Stimulated activated naive CD8-positive, alpha-beta T cell treated with anti-CD3 and anti-CD28 coated beads, Interleukin-15, Interleukin-2, amounts not matched to agents 100 ng/mL and 50 ng/mL, for 24 hours (primary cell): ENCODE data around the gene NSD2.
A peak's percentile ranks its signal among the peaks of the same experiment; 100 is the strongest.

Source experiments
- H3K27ac Mint-ChIP-seq: one replicate; pipeline ENCODE4 v1.8.0; 2021; ENCODE audit warnings: mild to moderate bottlenecking, mixed read lengths
- H3K27me3 Mint-ChIP-seq: one replicate; pipeline ENCODE4 v1.8.0; 2021; ENCODE audit warnings: mixed read lengths
- H3K36me3 Mint-ChIP-seq: one replicate; pipeline ENCODE4 v1.8.0; 2021; ENCODE audit warnings: low read depth, mixed read lengths
- H3K4me1 Mint-ChIP-seq: one replicate; pipeline ENCODE4 v1.8.0; 2021; ENCODE audit warnings: low read depth, mixed read lengths
- H3K4me3 Mint-ChIP-seq: one replicate; pipeline ENCODE4 v1.8.0; 2021; ENCODE audit warnings: mild to moderate bottlenecking, mixed read lengths
- H3K9me3 Mint-ChIP-seq: one replicate; pipeline ENCODE4 v1.8.0; 2021; ENCODE audit warnings: mixed read lengths

Gene NSD2

DNA sequence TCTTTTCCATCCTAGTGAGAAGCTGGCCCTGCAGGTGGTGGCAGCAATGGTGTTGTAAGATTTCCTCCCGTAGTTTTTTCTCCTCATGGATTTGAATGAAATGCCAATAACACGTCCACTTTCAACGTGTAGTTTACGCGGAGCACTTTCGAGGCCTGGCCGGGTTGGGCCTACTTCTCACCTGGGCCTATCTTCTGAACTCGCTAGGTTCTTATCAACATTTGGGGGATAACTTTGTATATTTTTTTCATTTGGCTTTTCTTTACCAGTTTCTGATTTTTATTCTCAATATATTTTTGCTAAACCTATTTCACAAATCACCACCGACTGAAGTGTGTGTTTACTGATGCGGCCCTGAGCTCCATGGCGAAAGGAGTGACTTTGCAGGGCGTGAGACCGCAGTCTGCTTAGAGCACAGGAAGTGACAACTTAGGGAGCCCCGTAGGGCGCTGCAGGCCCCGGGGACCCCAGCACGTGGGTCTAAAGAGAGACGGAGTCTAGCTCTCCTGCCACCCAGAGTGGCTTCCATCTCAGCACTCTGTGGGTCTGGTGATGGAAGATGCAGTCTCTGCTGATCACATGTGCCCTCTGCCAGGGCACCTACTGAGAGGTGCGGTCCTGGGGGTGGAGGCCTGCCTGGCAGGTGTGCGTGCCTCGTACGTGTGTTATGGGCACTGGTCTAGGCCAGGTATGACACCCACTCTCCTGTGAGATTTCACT lies 108.4 kb downstream of the NSD2 start:
- H3K4me3 Mint-ChIP-seq: no peak overlapping the region
- no peaks in the 10 kb centered on the region for H3K9me3 Mint-ChIP-seq
- peak overlapping the region; percentile 71 for H3K27ac Mint-ChIP-seq
- no peaks in the 10 kb centered on the region for H3K27me3 Mint-ChIP-seq
- peaks cover 69% of the 10 kb centered on the region for H3K36me3 Mint-ChIP-seq
- H3K4me1 Mint-ChIP-seq: no peaks in the 10 kb centered on the region

DNA sequence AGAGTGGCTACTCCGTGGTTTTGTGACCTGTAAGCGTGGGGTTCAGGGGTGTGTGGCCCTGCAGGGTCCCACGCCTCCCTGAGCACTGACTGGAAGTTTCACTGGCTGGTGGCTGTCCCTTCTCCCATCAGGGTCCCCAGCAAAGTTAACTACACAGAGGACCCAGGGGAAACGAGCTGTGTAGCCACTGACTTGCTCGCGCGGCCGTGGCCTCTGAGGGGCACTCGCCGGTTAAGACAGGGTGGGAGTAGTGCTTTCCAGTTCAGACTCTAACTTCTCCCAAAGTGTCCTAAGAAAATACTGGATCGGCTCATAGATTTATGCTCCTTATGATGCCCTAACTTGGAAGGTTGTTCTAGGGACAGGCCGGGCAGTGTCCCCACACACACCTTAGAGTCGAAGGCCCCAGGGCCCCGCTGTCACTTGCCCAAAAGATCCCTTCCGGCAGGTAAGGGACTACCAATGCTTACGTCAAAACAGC lies 109.4 kb downstream of the NSD2 start:
- H3K9me3 Mint-ChIP-seq: no peaks in the 10 kb centered on the region
- H3K27me3 Mint-ChIP-seq: no peaks in the 10 kb centered on the region
- H3K36me3 Mint-ChIP-seq: peaks cover 60% of the 10 kb centered on the region
- H3K4me1 Mint-ChIP-seq: no peaks in the 10 kb centered on the region
- no peak overlapping the region for H3K27ac Mint-ChIP-seq
- no peak overlapping the region for H3K4me3 Mint-ChIP-seq

GRCh38 chr4:1981251-1982058 lies 110.3 kb downstream of the NSD2 start:
- no peaks in the 10 kb centered on the region for H3K9me3 Mint-ChIP-seq
- no peaks in the 10 kb centered on the region for H3K4me1 Mint-ChIP-seq
- no peaks in the 10 kb centered on the region for H3K27me3 Mint-ChIP-seq
- H3K36me3 Mint-ChIP-seq: peaks cover 53% of the 10 kb centered on the region
- no peak overlapping the region for H3K27ac Mint-ChIP-seq
- no peak overlapping the region for H3K4me3 Mint-ChIP-seq

DNA sequence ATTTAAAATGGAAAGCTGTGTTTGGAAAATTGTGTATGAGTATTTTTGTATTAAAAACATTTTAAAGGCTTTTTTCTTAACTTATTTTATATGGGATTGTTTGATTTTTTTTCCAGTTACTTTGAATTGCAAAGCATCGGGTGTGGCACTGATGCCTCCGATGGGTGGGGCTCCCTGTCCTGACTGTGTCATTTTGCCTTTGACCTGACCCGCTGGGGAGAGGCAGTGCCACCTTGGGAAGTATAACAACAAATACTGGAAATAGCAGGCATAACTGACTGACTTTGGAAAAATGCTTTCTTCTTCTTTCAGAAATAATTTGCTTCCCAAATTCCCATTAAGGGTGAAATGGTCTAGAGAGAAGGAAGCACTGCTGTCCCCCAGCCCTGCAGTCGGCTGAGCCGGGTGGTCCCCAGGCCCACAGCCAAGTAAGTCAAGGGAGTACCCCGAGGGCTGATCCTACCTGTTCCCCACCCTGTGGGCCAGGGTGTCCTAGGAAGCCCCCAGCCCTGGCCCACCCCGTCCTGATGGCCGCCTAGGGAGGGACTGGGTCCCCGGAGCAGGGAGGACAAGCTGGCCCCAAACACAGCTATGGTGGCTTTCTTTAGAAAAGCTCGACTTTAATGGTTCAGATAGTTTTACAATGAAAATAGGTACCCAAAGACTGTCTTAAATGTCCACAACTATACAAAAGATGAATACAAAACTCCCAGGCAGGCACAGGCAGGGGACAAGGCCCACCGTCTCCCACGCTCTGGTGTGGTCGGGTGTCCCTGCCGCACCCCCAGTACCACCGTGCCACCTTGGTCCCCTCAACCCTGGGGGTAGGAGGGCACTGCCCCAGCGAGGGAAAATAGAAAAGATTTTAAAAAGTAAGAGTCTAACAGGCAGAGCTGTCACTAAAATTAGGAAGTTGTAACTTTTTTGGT lies 111.2 kb downstream of the NSD2 start:
- peaks cover 48% of the 10 kb centered on the region for H3K36me3 Mint-ChIP-seq
- peak overlapping the region; percentile 23 for H3K4me3 Mint-ChIP-seq
- H3K9me3 Mint-ChIP-seq: no peaks in the 10 kb centered on the region
- H3K4me1 Mint-ChIP-seq: no peaks in the 10 kb centered on the region
- H3K27me3 Mint-ChIP-seq: no peaks in the 10 kb centered on the region
- peak overlapping the region; percentile 71 for H3K27ac Mint-ChIP-seq

DNA sequence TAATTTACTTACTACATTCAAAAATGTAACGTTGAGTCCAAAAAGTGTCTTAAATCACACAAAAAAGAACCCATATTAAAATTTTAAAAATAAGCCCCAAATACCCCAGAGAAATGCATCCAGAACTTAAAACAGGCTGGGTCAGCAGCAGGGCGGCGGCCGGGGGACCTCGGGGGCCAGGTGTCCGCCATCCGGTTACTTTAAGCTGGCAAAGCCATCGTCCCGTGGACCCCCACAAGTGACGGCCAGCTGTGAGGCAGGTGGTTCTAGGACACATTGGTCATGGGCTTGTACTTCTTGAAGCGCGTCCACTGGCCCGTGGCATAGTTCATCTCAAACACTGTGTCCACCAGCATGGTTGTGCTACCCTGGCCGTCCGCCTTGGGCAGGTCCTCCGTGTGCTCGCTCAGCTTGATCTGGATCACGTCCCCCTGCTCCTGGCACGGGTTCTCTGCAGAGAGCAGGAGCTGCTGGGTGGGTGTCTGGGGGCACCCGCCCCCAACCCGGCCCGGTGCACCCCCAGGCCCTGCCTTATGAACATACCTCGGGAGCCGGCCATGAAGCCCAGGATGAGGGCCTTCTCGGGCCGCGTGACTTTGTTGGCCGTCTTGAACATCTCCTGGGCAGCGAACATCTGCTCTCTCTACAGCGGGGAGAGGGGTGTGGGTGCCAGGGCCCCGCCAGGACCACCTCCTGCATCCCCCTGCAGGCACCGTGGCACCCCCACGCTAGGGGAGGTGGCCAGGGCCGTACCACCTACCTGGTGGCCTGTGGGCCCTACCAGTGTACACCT lies 112.1 kb downstream of the NSD2 start:
- Mint-ChIP-seq H3K27me3 (no peaks in the 10 kb centered on the region), H3K36me3 (peaks cover 47% of the 10 kb centered on the region), H3K9me3 (no peaks in the 10 kb centered on the region), H3K4me1 (no peaks in the 10 kb centered on the region), H3K27ac (peak overlapping the region; percentile 71), H3K4me3 (no peak overlapping the region)

GRCh38 chr4:1983846-1984405 lies 112.7 kb downstream of the NSD2 start:
- no peaks in the 10 kb centered on the region for H3K4me1 Mint-ChIP-seq
- no peak overlapping the region for H3K4me3 Mint-ChIP-seq
- no peaks in the 10 kb centered on the region for H3K27me3 Mint-ChIP-seq
- H3K36me3 Mint-ChIP-seq: peaks cover 42% of the 10 kb centered on the region
- no peaks in the 10 kb centered on the region for H3K9me3 Mint-ChIP-seq
- H3K27ac Mint-ChIP-seq: no peak overlapping the region

- no peaks in the 10 kb centered on the region for H3K4me1 Mint-ChIP-seq
- peak overlapping the region; percentile 21 for H3K27ac Mint-ChIP-seq
- H3K36me3 Mint-ChIP-seq: peaks cover 36% of the 10 kb centered on the region
These were observed 113.4 kb downstream of the NSD2 start for GRCh38 chr4:1984406-1985191.

GRCh38 chr4:1985294-1985693 lies 114.1 kb downstream of the NSD2 start:
- Mint-ChIP-seq H3K9me3 (no peaks in the 10 kb centered on the region), H3K27ac (no peak overlapping the region)

More at GRCh38 chr4:1984406-1985191, 113.4 kb downstream of the NSD2 start:
- Mint-ChIP-seq H3K9me3 (no peaks in the 10 kb centered on the region), H3K4me3 (no peak overlapping the region), H3K27me3 (no peaks in the 10 kb centered on the region)

GRCh38 chr4:1985780-1986577 lies 114.8 kb downstream of the NSD2 start:
- Mint-ChIP-seq H3K36me3 (peaks cover 23% of the 10 kb centered on the region), H3K9me3 (no peaks in the 10 kb centered on the region), H3K4me1 (no peaks in the 10 kb centered on the region), H3K27me3 (no peaks in the 10 kb centered on the region), H3K4me3 (no peak overlapping the region), H3K27ac (no peak overlapping the region)

More at GRCh38 chr4:1985294-1985693, 114.1 kb downstream of the NSD2 start:
- H3K4me3 Mint-ChIP-seq: no peak overlapping the region
- H3K36me3 Mint-ChIP-seq: peaks cover 29% of the 10 kb centered on the region
- H3K27me3 Mint-ChIP-seq: no peaks in the 10 kb centered on the region
- H3K4me1 Mint-ChIP-seq: no peaks in the 10 kb centered on the region

GRCh38 chr4:1986578-1987210 lies 115.5 kb downstream of the NSD2 start:
- Mint-ChIP-seq H3K9me3 (no peaks in the 10 kb centered on the region), H3K4me3 (no peak overlapping the region), H3K36me3 (peaks cover 24% of the 10 kb centered on the region), H3K27me3 (no peaks in the 10 kb centered on the region), H3K27ac (no peak overlapping the region), H3K4me1 (no peaks in the 10 kb centered on the region)

GRCh38 chr4:1987296-1987695 lies 116.1 kb downstream of the NSD2 start:
- Mint-ChIP-seq H3K9me3 (no peaks in the 10 kb centered on the region), H3K36me3 (peaks cover 18% of the 10 kb centered on the region)

GRCh38 chr4:1987721-1988326 lies 116.6 kb downstream of the NSD2 start:
- Mint-ChIP-seq H3K36me3 (peaks cover 14% of the 10 kb centered on the region), H3K27me3 (no peaks in the 10 kb centered on the region), H3K4me1 (no peaks in the 10 kb centered on the region), H3K9me3 (no peaks in the 10 kb centered on the region), H3K27ac (no peak overlapping the region), H3K4me3 (no peak overlapping the region)

More at GRCh38 chr4:1987296-1987695, 116.1 kb downstream of the NSD2 start:
- no peak overlapping the region for H3K4me3 Mint-ChIP-seq
- H3K4me1 Mint-ChIP-seq: no peaks in the 10 kb centered on the region
- H3K27me3 Mint-ChIP-seq: no peaks in the 10 kb centered on the region
- no peak overlapping the region for H3K27ac Mint-ChIP-seq
